Stimulated activated CD4-positive, alpha-beta T cell treated with anti-CD3 and anti-CD28 coated beads, Interleukin-12 subunit alpha, Interleukin-12 subunit beta, amount 100 ng/mL, for 48 hours (primary cell): ENCODE data around the gene MIA2.
A peak's percentile ranks its signal among the peaks of the same experiment; 100 is the strongest.

Experiments
- DNase-seq, 3 donors: peaks; one replicate each; pipeline ENCODE4 v3.0.0-alpha.2; 2020; ENCODE audit warnings: low read depth in 2 of 3, low spot score in 1 of 3

MIA2 gene

DNA sequence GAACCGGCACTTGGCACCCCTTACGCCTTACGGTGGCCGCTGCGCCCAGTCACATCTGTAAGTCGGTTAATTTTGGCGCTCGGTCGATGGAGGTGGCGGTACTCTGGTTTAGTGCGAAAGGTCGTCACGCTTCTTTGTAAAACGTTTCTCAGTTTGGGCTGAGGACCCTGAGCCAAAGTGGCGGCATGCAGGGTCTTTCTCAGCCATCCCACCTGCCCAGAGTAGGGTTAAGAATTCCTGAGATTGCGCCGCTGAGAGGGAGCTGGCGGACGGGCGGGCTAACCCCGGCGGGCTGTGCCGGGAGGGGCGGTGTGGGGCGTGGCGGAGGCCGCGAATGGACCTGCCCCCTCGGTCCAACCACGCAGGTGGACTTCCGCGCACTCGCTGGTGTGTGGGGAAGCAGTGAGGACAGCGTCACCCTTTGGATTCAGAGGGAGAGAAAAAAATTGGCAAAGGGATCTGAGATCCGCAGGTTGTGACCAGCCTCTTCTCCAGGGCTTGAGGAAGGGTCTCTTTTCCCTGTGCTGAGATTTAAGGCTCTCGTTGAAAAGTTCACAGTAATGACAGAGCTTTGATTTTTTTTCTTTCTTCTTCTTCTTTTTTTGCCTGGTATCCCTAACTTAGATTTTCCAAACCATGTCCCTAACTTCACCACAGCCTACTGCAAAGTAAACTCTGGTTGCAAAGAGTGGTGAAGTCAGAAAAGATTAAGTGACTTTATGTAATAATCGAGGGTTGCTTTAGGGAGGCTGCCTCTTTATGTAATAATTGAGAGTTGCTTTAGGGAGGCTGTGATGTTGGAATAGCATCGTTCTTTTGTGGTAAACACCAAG is 199.1 kb downstream of the MIA2 start:
- DNase-seq = peak in 2 of 3 donors; percentile 44 to 72

DNA sequence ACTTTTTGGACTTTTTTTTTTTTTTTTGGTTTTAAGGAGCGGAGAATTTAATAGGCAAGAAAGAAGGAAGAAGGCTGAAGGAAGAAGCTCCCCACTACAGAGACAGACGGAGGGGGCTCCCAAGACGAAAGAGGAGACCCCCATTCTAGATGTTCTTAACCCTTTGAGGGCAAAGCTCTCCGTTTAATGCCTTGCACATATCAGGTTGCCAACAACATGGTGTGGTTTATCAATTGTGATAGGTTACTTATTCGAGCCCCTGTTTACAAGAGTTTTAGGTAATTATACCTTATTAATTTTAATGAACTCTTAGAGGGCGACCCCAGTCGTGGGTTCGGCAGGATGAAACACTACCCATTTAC is 199.7 kb downstream of the MIA2 start:
- no peak for DNase-seq

DNA sequence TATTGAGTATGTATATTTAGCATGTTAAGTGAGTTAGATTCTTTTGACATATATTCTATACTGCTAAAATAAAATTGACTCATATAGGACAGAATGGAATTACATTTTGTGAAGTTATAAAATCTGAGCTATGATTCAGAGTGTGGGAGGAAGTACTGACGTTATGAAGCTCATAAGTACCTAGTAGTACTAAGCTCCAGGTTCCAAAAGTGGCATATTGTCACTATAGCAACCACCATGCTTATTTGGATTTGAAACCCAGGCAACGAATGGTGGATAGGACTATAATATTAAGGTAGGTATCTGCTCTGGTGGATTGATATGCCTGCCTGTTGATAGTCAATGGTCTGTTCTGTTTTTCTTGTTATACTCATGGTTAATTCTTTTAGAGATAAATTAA is 200.7 kb downstream of the MIA2 start:
- no peak for DNase-seq

DNA sequence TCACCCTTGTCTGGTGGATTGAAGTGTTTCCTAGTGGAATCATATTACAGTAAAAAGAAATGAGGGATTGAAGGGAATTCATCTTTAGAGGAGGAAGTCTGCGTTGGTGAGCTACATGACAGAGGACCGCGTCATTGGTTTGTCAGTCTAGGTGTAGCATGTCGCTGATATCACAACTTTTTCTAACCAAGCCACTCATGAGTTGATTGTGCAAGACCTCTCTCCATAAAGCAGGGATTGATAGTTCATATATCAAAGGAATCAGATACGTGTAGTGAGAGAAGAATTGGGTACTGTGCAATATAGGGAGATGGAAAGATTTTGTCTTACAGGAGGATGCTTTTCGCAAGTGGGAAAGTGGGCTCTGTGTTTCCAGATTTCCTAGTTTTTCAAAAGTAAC is 201.5 kb downstream of the MIA2 start:
- no peak for DNase-seq
